ENCODE data around the gene ATF7IP2.
"Not testable (repeated sequence)": the region's sequence is repeated elsewhere in the genome, so short reads cannot be mapped to it uniquely, and the experiment has no call there.

Gene ATF7IP2

DNA sequence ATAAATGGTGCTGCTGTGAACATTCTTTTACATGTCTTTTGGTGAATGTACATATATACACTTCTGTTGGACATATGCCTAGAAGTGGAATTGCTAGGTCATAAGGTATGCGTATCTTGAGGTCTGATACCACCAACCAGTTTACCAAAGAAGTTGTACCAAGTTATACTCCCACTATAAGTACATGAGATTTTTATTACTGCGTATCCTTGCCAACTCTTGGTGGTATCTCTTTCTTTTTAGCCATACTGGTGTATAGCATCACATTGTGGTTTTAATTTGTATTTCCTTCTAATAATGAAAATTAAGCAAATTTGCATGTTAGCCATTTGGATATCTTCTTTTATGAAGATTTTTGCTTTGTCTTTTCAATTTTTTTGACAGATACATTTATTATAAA, 80.5 kb downstream of the ATF7IP2 start:
- DNase-seq (ENCODE audit: low spot score): no peak
- TF ChIP-seq, protein P1, sequence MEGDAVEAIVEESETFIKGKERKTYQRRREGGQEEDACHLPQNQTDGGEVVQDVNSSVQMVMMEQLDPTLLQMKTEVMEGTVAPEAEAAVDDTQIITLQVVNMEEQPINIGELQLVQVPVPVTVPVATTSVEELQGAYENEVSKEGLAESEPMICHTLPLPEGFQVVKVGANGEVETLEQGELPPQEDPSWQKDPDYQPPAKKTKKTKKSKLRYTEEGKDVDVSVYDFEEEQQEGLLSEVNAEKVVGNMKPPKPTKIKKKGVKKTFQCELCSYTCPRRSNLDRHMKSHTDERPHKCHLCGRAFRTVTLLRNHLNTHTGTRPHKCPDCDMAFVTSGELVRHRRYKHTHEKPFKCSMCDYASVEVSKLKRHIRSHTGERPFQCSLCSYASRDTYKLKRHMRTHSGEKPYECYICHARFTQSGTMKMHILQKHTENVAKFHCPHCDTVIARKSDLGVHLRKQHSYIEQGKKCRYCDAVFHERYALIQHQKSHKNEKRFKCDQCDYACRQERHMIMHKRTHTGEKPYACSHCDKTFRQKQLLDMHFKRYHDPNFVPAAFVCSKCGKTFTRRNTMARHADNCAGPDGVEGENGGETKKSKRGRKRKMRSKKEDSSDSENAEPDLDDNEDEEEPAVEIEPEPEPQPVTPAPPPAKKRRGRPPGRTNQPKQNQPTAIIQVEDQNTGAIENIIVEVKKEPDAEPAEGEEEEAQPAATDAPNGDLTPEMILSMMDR (IDR thresholded peaks at IDR 0.05; ENCODE audit: extremely low read depth, missing control alignments): no peak

DNA sequence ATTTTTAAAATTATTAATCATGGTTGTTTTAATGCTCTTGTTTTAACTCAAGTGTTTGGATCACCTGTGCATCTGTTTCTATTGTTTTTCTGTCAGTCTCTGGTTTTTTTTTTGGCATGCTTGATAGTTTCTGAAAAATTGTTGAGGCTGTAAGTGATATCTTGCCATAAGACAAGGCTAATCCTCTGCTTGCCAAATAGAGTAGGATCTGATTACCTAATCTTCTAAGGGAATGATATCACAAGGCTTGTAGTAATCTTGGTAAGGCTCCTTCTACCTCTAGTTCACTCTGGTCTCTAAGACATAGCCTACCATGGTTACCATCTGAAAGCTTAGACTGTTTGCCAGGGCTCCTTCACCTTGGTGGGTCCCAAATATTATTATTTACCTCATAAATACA, 81.0 kb downstream of the ATF7IP2 start:
- no peak for DNase-seq (ENCODE audit: low spot score)
- TF ChIP-seq, protein P1 (IDR thresholded peaks at IDR 0.05; ENCODE audit: extremely low read depth, missing control alignments): no peak

DNA sequence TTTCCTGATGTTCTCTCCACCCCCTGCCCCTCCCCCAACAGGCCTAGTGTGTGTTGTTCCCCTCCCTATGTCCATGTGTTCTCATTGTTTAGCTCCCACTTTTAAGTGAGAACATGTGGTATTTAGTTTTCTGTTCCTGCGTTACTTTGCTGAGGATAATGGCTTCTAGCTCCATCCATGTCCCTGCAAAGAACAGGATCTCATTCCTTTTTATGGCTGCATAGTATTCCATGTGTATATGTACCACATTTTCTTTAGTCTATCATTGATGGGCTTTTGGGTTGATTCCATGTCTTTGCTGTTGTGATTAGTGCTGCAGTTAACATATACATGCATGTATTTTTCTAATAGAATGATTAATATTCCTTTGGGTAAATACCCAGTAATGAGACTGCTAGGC, 90.8 kb downstream of the ATF7IP2 start:
- not testable (repeated sequence) for DNase-seq (ENCODE audit: low spot score)

DNA sequence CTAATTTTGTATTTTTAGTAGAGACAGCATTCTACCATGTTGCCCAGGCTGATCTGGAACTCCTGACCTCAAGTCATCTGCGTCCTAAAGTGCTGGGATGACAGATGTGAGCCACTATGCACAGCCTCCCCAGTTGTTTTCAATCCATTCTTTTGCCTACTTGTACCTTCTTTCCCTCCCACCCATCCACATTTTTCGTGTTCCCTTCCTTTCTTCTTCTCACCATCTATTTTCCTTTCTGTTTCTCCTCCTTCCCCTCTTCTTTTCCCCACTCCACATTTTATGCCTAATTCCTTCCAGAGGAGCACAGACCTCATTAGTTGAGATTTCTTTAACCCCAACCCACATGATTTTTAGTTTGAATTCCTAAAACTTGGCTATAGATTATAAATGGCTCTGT, 94.3 kb downstream of the ATF7IP2 start:
- TF ChIP-seq, protein P1 (IDR thresholded peaks at IDR 0.05; ENCODE audit: extremely low read depth, missing control alignments): no peak
- DNase-seq (ENCODE audit: low spot score): no peak

DNA sequence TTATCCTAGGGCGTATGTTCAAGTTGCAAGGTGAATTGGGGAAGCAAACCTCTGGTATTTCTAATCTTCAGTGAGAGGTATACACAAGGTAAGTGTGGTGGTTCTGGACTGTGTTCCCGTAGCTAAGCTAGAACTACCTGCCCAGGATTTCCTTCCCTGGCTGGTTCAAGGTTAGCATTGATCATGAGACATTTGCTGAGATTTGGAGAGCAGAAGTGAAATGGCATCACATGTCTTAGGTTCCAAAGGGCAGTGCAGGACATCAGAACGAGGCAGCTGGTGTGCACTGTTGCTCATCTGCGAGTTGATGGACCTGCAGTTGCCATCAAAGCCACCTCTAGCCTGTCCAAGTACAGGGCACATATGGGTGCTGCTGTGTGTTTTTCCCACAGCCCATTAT, 99.3 kb downstream of the ATF7IP2 start:
- TF ChIP-seq, protein P1 (IDR thresholded peaks at IDR 0.05; ENCODE audit: extremely low read depth, missing control alignments): no peak
- DNase-seq (ENCODE audit: low spot score): no peak

DNA sequence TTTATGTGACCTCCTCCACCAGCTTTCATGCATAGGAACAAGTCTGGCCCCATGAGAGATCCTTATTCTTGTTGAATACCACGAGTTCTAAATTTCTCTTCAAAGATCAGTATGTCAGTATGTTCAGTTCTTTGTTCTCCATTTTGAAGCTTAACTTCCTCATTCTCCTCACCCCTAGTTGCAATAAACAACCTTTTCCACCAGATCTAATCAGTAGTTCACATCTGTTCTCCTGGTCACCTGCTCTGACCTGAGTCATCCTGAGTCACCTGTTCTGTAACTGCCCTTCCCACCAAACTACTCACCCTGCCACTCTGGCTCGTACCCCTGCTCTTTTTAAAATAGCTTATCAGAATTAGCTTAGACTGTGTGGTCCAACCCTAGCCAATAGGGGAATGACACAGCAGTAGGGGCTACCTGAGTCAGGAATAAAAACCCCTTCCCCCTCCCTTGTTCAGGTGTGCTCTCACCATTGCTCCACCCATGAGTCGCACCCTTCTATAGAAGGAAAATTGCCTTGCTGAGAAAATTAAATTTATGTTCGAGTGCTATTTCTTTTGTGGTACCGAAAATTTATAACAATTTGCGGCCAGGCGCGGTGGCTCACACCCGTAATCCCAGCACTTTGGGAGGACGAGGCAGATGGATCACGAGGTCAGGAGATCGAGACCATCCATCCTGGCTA, 100.0 kb downstream of the ATF7IP2 start:
- DNase-seq (ENCODE audit: low spot score): no peak
- TF ChIP-seq, protein P1 (IDR thresholded peaks at IDR 0.05; ENCODE audit: extremely low read depth, missing control alignments): no peak

DNA sequence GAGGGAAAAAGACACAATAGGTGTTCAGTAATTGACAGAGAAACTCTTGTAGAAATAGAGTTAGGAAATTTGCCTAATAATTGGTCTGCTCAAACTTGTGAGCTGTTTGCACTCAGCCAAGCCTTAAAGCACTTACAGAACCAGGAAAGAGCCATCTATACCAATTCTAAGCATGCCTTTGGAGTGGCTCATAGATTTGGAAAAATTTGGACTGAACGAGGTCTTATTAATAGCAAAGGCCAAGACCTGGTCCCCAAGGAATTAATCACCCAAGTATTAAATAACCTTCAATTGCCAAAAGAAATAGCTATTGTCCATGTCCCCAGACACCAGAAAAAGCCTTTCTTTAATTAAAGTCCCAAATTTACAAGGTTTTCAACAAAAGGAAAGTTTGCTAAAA, 104.3 kb downstream of the ATF7IP2 start:
- TF ChIP-seq, protein P1 (IDR thresholded peaks at IDR 0.05; ENCODE audit: extremely low read depth, missing control alignments): no peak
- DNase-seq (ENCODE audit: low spot score): no peak

DNA sequence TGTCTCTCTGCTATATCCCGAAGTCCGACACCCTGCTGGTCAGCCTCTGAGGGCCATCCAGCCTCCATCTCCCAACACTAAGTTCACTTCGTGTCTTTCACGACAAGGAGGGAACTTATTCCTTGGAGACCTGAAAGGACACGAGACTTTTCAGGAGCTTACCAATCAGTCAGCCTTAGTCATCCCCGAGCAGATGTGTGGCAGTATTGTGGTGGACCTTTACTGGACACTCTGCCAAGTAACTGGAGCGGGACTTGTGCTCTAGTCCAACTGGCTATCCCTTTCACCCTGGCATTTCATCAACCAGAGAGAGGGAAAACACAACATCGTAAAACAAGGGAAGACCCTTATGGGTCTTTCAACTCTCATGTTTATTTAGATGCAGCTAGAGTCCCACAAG, 107.4 kb downstream of the ATF7IP2 start:
- TF ChIP-seq, protein P1 (IDR thresholded peaks at IDR 0.05; ENCODE audit: extremely low read depth, missing control alignments): no peak
- no peak for DNase-seq (ENCODE audit: low spot score)

Measured in GM20000 (cell line).